ENCODE results near the gene TLE2.

DNA sequence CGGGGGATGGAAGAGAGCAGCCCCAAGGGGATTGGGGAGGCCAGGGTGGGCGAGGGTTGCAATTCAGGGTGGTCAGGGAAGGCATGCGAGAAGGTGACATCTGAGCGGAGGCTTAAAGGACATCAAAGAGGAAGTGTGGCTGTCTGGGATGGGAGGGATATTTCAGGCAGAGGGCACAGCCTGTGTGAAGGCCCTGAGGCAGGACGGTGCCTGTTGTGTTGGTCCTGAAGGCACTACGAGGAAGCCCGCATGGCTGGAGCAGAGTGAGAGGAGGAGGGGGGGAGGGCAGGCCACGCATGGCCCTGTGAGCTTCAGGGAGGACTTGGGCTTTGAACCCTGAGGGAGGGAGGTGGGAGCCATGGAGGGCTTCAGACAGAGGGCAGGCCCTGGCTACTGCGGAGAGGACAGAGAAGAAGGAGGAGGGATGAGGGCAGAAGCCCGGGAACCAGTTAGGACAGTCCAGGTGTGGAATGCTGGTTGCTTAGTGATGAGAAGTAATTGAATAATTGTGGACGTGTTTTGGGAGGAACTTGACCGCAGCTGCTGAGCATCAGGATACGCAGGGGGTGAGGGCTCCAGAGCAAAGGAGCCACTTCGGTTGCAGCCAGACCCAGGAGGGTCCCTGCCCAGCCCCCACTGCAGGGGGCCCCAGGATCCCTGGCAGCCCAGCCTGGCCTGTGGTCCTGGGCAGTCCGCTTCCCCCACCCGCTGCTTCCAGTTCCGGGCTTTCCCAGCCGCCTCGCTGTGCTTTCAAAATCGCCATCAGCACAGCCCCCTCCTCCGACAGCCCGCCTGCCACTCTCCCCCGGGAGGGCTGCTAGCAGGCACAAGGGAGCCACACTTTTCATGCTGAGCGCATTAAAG, 45.5 kb downstream of the TLE2 start:
- TF ChIP-seq, protein P1, sequence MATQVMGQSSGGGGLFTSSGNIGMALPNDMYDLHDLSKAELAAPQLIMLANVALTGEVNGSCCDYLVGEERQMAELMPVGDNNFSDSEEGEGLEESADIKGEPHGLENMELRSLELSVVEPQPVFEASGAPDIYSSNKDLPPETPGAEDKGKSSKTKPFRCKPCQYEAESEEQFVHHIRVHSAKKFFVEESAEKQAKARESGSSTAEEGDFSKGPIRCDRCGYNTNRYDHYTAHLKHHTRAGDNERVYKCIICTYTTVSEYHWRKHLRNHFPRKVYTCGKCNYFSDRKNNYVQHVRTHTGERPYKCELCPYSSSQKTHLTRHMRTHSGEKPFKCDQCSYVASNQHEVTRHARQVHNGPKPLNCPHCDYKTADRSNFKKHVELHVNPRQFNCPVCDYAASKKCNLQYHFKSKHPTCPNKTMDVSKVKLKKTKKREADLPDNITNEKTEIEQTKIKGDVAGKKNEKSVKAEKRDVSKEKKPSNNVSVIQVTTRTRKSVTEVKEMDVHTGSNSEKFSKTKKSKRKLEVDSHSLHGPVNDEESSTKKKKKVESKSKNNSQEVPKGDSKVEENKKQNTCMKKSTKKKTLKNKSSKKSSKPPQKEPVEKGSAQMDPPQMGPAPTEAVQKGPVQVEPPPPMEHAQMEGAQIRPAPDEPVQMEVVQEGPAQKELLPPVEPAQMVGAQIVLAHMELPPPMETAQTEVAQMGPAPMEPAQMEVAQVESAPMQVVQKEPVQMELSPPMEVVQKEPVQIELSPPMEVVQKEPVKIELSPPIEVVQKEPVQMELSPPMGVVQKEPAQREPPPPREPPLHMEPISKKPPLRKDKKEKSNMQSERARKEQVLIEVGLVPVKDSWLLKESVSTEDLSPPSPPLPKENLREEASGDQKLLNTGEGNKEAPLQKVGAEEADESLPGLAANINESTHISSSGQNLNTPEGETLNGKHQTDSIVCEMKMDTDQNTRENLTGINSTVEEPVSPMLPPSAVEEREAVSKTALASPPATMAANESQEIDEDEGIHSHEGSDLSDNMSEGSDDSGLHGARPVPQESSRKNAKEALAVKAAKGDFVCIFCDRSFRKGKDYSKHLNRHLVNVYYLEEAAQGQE (IDR thresholded peaks at IDR 0.05; ENCODE audit: insufficient read depth in 1 of 2, low read depth in 2 of 2, low read length in 1 of 2) = no peak
- TF ChIP-seq, protein P2, sequence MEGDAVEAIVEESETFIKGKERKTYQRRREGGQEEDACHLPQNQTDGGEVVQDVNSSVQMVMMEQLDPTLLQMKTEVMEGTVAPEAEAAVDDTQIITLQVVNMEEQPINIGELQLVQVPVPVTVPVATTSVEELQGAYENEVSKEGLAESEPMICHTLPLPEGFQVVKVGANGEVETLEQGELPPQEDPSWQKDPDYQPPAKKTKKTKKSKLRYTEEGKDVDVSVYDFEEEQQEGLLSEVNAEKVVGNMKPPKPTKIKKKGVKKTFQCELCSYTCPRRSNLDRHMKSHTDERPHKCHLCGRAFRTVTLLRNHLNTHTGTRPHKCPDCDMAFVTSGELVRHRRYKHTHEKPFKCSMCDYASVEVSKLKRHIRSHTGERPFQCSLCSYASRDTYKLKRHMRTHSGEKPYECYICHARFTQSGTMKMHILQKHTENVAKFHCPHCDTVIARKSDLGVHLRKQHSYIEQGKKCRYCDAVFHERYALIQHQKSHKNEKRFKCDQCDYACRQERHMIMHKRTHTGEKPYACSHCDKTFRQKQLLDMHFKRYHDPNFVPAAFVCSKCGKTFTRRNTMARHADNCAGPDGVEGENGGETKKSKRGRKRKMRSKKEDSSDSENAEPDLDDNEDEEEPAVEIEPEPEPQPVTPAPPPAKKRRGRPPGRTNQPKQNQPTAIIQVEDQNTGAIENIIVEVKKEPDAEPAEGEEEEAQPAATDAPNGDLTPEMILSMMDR (IDR thresholded peaks at IDR 0.05) = no peak
- no peak for TF ChIP-seq SIN3A (IDR thresholded peaks at IDR 0.05; ENCODE audit: borderline replicate concordance, insufficient read depth, low read depth, low read length)
- TF ChIP-seq POLR2AphosphoS5 (IDR thresholded peaks at IDR 0.05; ENCODE audit: low read depth, low read length) = no peak

All from Panc1 (cell line).